Right lobe of liver (tissue), 6 donors: ENCODE results near the gene SERPINI1. TPM values are rescaled to one million over a fixed set of nuclear protein-coding genes. Genes with fewer than 3 reads are reported as not detected.

Source experiments
- ATAC-seq, 4 donors: fragments of 200-7000 bp; cut with Tn5 transposase; one replicate each; pipeline ENCODE4 v1.9.1; 2020; ENCODE audit warnings: mild to moderate bottlenecking in 4 of 4, moderate library complexity in 4 of 4
- DNase-seq, 3 donors: peaks; one replicate each; pipeline ENCODE4 v3.0.0-alpha.2; 2020
- H3K27ac ChIP-seq, 3 donors: fragments of 200-600 bp; one replicate each; pipeline ENCODE4 v1.8.0; 2022
- H3K27me3 ChIP-seq, 2 donors: fragments of 200-600 bp; one replicate each; pipeline ENCODE4 v1.8.0; 2022
- H3K36me3 ChIP-seq, 4 donors: fragments of 200-600 bp; sonication (generic) in 1 of 4; one replicate each; pipeline versions ENCODE4 v1.5.1 to v1.8.0; 2017 to 2022; ENCODE audit warnings: control low read depth in 1 of 4
- H3K4me1 ChIP-seq, 4 donors: fragments of 200-600 bp; sonication (generic) in 1 of 4; one replicate each; pipeline versions ENCODE4 v1.5.1 to v1.8.0; 2017 to 2022; ENCODE audit warnings: control low read depth in 1 of 4
- H3K4me3 ChIP-seq, 3 donors: fragments of 200-600 bp; one replicate each; pipeline ENCODE4 v1.8.0; 2022
- H3K9me3 ChIP-seq, 4 donors: fragments of 200-600 bp; sonication (generic) in 1 of 4; one replicate each; pipeline versions ENCODE4 v1.5.1 to v1.8.0; 2017 to 2022; ENCODE audit warnings: control low read depth in 1 of 4
- POLR2A ChIP-seq: fragments of 450-650 bp; IDR thresholded peaks from one replicate; pipeline ENCODE4 v1.6.1; 2017; ENCODE audit warnings: antibody characterized with exemption, mild to moderate bottlenecking
- WGBS: methylation state at CpG from one replicate; pipeline ENCODE4 v1.1.6; 2018; ENCODE audit warnings: low coverage, low lambda C conversion rate; ENCODE audit not compliant: insufficient coverage; ENCODE audit errors: missing lambda C conversion rate; 5-methylcytosine and 5-hydroxymethylcytosine counted together
- intact Hi-C, 2 donors: fragments of 100-400 bp; cut with DNase I; formaldehyde crosslinking; loops; one replicate each; pipeline versions ENCODE4 v1.11.2 to v1.14.1; 2022
- total RNA-seq, 6 experiments: library from RNA; depleted of rRNA in 2 of 6; stranded (reverse); fragments of >200 nt in 2 of 6; fragmentation: NEBNext Ultra II Directional in 3 of 6; extraction: Animal tissue kit (Norgen Biotek cat#: 25700) in 3 of 6; gene quantifications; one replicate each; pipeline versions ENCODE4 v1.1.0 to v1.2.4, GENCODE V29; 2016 to 2023
- TF ChIP-seq, protein P1 (sequence below), 4 donors: fragments of 200-600 bp in 3 of 4; fragments of 450-650 bp in 1 of 4; IDR thresholded peaks; one replicate each; pipeline versions ENCODE4 v1.5.1 to v1.8.0; 2016 to 2022; ENCODE audit warnings: antibody characterized with exemption in 4 of 4, mild to moderate bottlenecking in 2 of 4
- donor health status: DM: no; HTN: yes; CAD: no.
- donor health status: DM: no; HTN: no; CAD: no.
- donor health status: DM: no; HTN: no; CAD: no.
- donor health status: DM: no; HTN: yes; CAD: no.
- donor health status: DM: no; HTN: yes; CAD: no.

Gene SERPINI1
- total RNA-seq, 6 experiments from 2014 or later = 0.40 to 3.0 (median 0.62) TPM

DNA sequence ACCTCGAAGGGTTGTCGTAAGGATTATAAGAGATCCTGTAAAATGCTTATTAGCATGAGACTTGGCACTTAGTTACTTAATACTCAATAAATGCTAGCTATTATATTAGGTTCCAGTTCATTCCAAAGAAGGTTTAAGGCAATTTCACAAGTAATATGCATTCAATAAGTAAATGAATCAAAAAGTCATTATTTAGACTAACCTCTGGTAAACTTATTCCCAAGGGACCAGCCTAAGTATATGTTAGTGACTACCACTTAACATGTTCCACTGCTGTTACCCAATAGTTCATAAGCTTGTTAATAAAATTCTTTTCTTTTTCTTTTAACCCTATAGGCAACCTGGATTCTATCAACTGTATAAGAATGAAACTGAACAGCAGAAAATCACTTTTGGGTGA is 5.9 kb upstream of the SERPINI1 start:
- Histone ChIP-seq H3K4me3 (no peak overlapping the region), H3K36me3 (no peaks in the 10 kb centered on the region), H3K9me3 (no peaks in the 10 kb centered on the region), H3K4me1 (peaks cover 0 to 8% (median 3%) of the 10 kb centered on the region in 4 donors), H3K27me3 (no peaks in the 10 kb centered on the region), H3K27ac (no peak overlapping the region)
- DNase-seq (no peak), ATAC-seq (no peak)
- 68% methylated on average over 2 of the region's 2 CpGs for WGBS
- no peak for TF ChIP-seq POLR2A
- TF ChIP-seq, protein P1, sequence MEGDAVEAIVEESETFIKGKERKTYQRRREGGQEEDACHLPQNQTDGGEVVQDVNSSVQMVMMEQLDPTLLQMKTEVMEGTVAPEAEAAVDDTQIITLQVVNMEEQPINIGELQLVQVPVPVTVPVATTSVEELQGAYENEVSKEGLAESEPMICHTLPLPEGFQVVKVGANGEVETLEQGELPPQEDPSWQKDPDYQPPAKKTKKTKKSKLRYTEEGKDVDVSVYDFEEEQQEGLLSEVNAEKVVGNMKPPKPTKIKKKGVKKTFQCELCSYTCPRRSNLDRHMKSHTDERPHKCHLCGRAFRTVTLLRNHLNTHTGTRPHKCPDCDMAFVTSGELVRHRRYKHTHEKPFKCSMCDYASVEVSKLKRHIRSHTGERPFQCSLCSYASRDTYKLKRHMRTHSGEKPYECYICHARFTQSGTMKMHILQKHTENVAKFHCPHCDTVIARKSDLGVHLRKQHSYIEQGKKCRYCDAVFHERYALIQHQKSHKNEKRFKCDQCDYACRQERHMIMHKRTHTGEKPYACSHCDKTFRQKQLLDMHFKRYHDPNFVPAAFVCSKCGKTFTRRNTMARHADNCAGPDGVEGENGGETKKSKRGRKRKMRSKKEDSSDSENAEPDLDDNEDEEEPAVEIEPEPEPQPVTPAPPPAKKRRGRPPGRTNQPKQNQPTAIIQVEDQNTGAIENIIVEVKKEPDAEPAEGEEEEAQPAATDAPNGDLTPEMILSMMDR (IDR thresholded peaks at IDR 0.05) = no peak
- intact Hi-C loops = no loop called here

DNA sequence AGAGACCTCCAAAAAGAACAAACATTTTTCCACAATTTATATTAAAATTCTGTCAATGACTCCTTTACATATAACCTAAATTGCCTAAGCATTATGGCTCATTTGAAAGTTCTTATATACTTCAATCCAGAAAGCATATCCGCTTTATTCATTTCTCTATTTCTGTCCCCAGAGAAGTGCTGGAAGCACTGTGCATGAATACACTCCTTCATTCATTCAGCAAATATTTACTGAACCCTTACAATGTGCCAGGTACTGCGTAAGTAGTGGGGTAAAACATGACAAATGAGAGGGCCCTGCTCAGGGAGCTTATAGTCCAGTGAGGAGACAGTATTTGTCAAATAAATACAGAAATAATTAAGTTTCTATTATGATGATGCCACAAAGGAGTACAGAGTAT is 4.1 kb upstream of the SERPINI1 start:
- Histone ChIP-seq H3K36me3 (no peaks in the 10 kb centered on the region), H3K4me1 (peaks cover 0 to 13% (median 5%) of the 10 kb centered on the region in 4 donors)
- intact Hi-C loops = no loop called here

DNA sequence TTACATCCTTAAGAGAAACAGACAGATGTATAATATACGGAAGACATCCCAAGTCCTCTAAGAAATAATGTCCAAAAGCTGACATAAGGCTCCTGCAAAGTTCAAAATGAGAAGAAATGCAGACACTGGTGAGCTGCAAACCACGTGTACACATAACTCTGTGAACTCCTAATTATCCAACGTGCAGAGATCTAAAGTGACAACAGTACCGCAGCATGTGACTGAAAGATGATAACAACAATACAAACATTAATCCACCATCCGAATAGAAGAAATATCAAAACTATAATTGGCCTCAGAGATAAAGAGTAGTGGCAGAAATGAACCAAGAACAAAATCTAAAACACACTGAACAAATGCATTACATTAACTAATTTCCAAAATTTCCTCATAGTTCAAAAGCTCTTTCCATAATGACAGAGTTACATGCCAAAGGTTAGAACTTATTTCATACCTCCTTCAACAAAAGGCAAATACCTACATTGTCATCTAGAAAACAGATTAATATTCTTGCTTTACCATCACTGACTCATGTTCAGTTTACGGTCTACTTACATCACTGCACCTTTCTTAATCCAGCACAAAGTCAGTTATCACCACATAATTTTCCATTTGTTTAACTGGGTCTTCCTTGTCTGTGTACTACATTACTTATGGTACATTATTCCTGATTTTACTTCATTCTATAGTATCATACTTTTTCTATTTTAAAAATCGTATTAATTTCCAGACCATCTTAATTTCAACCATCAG is 3.0 kb upstream of the SERPINI1 start:
- DNase-seq (no peak), ATAC-seq (no peak)
- no peak overlapping the region for H3K27ac ChIP-seq
- H3K36me3 ChIP-seq = no peaks in the 10 kb centered on the region
- no peaks in the 10 kb centered on the region for H3K9me3 ChIP-seq
- no peak for TF ChIP-seq POLR2A
- TF ChIP-seq, protein P1 (IDR thresholded peaks at IDR 0.05) = no peak
- no peaks in the 10 kb centered on the region for H3K27me3 ChIP-seq
- H3K4me3 ChIP-seq = no peak overlapping the region
- intact Hi-C loops = no loop called here
- peaks cover 0 to 14% (median 6%) of the 10 kb centered on the region in 4 donors for H3K4me1 ChIP-seq
- 69% methylated on average over 7 of the region's 7 CpGs for WGBS

More for the DNA sequence above, 4.1 kb upstream of the SERPINI1 start:
- no peak for TF ChIP-seq POLR2A
- TF ChIP-seq, protein P1 (IDR thresholded peaks at IDR 0.05) = no peak
- no peak for DNase-seq
- Histone ChIP-seq H3K9me3 (no peaks in the 10 kb centered on the region), H3K27me3 (no peaks in the 10 kb centered on the region), H3K4me3 (no peak overlapping the region), H3K27ac (no peak overlapping the region)
- ATAC-seq = no peak
- WGBS = 82% methylated on average over 2 of the region's 2 CpGs

DNA sequence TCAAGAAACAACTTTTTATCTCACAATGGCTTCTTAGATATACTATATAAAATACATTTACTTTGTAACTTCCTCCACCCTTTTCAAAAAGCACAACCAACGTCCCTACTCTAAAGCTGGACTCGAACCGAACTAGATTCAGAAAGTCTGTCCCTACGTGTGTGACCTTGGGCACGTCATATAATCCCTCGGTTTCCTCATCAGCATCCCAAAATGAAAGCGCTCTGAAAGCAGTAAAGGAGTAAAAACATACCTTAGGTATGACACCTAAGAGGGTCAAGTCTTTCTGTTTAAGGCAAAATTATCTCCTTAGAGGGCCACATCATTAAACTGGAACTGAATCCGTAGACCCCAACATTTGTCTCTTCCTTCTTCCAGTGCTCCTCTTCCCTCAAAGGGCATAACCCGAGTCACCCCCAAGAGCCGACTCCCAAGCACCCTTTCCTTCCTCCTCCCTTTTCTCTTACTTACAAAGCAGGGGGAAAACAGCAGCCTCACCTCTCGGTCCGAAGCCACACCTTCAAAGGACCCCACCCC is 1.5 kb upstream of the SERPINI1 start:
- TF ChIP-seq, protein P1 (IDR thresholded peaks at IDR 0.05) = no peak
- TF ChIP-seq POLR2A = no peak
- WGBS = 0% methylated on average over 12 of the region's 12 CpGs
- ATAC-seq (no peak), DNase-seq (no peak)
- H3K9me3 ChIP-seq = no peaks in the 10 kb centered on the region
- H3K4me1 ChIP-seq = peaks cover 0 to 14% (median 6%) of the 10 kb centered on the region in 4 donors
- intact Hi-C loops = no loop called here
- no peaks in the 10 kb centered on the region for H3K36me3 ChIP-seq
- H3K27ac ChIP-seq = peak overlapping the region; percentile 47 to 79 (median 76)
- no peaks in the 10 kb centered on the region for H3K27me3 ChIP-seq
- peak overlapping the region; percentile 87 to 91 (median 87) for H3K4me3 ChIP-seq
